Middle frontal gyrus (tissue), 1 donor: Measurements from ENCODE around the gene AGAP2.
"Not testable (repeated sequence)": the region's sequence is repeated elsewhere in the genome, so short reads cannot be mapped to it uniquely, and the experiment has no call there.

Source experiments
- DNase-seq: peaks from one replicate; pipeline ENCODE4 v3.0.0-alpha.2; 2015; ENCODE audit warnings: low spot score; ENCODE audit errors: extremely low spot score

The AGAP2 gene

DNA sequence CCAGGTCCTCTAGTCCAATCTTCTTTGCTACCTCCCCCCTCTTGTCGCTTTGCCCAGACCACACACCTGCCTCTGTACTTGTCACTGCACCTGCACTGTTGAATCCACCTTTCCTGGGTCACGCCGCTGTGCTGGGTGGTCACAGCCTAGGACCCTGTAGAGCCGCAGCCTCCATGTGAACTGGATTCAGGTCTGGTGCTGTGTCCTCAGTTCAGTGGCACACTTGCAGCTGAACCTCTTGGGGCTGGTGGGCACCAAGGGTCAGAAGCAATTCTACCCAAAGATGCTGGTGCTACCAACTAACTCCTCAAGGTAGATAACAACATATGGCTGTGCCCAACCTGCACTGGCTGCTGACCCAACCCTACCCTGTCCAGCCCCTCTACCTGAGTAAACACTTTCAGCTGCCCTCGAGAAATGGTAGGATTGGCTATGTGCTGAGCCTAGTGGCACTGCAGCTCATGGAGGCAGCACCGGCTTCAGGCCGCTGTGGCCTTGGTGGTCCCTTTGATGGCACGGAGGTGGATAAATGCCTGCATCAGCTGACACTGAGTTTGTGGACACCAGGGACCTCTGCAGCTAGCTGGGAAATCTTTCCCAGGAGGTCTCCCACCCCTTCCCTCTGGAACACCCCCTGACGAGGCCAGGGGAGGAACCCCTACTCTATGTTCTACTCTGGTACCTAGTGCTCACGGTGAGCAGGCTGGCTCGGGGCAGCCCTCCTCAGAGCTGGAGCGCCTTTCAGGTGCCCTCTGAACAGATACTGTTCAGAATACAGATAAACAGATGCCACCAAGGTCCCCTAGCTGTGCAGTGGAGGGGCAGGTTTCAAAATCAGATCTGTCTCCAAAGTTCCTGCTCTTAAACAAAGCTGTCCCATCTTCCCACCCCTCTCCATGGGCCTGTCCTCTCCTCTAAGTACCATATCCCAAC is 14.3 kb downstream of the AGAP2 start:
- DNase-seq = no peak

DNA sequence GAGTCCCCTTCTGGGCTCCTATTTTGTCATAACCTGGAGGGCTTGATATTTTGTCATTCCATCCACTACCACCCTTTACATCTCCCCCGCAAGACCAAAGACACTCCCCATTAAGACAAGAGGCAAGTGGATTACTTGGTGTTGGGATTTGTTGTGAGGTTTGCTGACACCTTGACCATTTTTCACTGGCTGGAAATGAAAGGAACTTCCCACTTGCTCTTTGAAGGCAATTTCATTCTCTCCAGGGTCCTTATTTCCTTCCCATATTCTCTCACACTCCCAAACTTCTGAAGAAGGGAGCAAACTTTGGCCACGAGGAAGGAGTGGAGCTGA is 14.9 kb downstream of the AGAP2 start:
- DNase-seq = no peak

DNA sequence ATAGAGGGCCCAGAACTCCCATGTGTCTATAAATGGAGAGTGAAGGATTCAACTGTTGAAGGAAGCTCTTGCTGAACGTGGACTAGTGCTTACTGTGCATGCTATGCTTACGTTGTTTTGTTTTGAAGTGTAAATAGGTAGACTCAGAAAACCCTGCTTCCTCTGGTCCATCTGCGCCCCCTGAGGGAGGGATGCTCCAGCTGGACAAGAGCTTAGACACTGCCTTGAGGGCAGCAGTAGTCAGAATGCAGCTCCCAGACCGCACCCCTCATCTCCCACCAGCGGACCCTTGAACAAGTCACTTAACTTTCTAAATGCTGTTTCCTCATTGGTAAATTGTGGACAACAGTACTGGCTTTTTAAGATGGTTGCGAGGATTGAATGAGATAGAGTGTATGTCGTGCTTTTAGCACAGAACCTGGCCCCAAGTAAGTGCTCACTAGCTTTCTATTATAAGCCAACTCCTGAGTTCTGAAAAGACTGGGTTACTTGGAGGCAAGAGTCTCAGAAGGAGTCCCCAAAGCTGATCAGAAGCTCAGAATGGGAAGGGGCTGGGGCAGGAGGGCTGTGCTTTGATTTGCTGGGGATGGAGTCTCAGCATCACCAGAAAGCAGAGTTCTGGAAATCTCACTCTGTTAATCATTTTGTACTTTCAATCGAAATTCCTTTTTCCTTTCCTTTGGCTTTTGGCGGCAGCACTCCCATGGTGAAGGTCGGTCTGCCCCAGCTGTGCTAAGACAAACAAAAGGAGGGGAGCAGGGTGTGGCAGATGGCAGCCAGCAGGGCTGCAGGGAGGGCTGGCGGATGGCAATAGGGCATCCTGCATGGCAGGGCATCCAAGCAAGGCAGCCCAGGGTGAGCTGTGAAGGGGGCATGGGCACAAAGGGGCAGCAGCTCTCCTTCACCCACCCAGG is 15.6 kb downstream of the AGAP2 start:
- no peak for DNase-seq

DNA sequence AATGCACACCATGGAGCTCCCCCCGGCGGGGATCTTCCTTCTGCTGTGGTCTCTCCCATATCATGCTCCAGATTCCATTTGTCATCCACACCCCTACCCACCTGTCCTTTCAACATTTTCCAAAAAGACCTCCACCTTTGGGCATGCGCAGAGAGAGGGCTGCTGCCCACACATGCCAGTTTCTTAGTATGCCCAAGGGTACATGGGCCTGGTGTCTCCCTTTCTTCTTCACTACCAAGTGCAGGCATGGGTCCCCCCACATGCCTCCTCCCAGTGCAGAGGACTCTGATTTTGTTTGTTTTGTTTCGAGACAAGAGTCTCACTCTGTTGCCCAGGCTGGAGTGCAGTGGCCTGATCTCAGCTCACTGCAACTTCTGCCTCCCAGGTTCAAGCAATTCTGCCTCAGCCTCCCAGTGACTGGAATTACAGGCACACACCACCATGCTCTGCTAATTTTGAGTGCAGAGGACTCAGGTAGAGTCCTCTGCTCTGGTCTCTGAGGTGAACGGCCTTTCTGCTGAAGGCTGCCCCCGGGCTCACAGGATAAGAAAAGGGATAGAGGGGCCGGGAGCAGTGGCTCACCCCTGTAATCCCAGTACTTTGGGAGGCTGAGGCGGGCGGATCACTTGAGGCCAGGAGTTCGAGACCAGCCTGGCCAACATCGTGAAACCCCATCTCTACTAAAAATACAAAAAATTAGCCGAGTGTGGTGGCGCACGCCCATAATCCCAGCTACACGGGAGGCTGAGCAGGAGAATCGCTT is 16.5 kb downstream of the AGAP2 start:
- not testable (repeated sequence) for DNase-seq

DNA sequence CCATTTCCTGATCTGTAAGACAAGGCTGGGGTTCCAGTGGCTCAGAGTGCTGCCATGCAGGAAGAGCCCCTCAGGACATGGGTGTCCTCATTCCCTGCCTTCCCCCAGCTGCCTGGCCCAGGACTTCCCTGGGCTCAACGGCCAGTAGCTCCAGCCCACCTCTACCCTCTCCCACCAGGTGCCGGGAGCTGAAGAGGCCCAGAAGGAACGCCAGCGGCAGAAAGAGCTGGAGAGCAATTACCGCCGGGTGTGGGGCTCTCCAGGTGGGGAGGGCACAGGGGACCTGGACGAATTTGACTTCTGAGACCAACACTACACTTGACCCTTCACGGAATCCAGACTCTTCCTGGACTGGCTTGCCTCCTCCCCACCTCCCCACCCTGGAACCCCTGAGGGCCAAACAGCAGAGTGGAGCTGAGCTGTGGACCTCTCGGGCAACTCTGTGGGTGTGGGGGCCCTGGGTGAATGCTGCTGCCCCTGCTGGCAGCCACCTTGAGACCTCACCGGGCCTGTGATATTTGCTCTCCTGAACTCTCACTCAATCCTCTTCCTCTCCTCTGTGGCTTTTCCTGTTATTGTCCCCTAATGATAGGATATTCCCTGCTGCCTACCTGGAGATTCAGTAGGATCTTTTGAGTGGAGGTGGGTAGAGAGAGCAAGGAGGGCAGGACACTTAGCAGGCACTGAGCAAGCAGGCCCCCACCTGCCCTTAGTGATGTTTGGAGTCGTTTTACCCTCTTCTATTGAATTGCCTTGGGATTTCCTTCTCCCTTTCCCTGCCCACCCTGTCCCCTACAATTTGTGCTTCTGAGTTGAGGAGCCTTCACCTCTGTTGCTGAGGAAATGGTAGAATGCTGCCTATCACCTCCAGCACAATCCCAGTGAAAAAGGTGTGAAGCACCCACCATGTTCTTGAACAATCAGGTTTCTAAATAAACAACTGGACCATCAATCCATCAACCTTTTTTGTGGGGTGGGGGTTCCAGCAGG is 17.6 kb downstream of the AGAP2 start:
- DNase-seq = no peak

DNA sequence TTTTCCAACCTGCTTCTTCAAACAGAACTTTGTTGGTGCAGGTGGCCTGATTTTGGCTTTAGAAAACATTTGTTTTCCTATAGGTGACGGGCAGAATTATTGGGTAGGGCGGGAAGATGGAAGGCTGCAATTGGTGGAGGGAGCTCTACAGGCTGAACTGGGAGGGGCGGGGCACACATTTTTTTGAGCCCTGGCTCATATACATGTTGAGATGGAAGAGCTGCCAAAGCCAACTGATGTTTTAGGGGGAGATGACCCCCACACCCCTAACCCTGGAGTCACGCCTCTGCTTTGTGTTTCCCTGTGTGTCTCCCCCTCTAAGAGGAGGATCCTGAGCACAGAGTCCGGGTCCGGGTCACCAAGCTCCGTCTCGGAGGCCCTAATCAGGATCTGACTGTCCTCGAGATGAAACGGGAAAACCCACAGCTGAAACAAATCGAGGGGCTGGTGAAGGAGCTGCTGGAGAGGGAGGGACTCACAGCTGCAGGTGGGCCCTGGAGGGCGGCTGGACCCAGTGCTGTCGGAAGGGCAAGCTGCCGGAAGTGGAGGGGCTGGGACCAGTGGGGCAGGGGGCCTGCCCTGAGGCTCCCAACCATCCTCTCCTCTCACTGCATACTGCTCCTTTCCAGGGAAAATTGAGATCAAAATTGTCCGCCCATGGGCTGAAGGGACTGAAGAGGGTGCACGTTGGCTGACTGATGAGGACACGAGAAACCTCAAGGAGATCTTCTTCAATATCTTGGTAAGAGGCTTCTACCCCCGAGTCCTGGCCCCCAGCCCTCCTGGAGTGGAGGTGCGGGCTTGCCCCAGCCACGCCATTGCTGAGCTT is 18.6 kb downstream of the AGAP2 start:
- no peak for DNase-seq

DNA sequence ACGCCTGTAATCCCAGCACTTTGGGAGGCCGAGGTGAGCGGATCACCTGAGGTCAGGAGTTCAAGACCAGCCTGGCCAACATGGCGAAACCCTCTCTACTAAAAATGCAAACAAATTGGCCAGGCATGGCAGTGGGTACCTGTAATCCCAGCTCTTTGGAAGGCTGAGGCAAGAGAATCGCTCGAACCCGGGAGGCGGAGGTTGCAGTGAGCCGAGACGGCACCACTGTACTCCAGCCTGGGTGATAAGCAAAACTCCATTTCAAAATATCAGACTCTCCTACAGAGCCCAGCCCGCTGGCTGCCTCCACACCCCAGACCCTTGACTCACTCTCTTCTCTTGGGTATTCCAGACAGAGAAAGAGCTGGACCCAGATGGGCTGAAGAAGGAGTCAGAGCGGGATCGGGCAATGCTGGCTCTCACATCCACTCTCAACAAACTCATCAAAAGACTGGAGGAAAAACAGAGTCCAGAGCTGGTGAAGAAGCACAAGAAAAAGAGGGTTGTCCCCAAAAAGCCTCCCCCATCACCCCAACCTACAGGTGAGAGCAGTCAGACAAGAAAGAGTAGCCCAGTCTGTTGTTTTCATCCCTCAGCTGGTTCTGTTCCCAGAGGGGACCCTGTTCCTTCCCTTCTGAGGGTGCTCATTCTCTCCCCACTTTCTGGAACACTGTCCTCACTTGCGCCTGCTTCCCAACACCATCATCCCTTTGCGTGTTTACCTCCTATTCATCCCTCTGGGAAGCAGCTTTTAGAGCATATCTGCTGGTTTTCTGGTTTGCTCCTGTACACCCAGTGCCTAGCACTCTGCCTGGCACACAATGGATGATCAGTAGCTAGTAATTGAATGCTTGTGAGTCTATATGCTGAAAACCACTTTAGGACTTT is 19.7 kb downstream of the AGAP2 start:
- no peak for DNase-seq

DNA sequence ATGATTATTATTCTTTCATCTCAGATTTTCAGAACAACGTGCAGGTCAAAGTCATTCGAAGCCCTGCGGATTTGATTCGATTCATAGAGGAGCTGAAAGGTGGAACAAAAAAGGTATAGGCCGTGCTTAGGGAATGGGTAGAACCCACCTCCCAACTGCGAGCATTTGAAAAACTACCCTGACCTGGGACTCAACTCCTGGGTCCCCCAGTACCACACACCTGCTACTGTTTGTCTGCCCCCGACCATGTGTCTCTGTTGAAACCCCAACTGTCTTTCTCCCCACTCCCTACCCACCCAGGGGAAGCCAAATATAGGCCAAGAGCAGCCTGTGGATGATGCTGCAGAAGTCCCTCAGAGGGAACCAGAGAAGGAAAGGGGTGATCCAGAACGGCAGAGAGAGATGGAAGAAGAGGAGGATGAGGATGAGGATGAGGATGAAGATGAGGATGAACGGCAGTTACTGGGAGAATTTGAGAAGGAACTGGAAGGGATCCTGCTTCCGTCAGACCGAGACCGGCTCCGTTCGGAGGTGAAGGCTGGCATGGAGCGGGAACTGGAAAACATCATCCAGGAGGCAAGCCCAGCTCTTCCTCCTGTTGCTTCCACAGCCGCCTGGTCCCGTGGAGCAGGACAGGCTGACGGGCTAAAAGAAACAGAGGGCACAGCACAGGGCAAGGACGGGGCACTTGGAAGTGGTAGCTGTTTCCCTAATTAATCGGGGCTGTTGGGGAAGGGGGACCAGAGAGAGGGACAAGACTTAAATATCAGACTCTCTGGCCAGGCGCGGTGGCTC is 20.5 kb downstream of the AGAP2 start:
- no peak for DNase-seq

DNA sequence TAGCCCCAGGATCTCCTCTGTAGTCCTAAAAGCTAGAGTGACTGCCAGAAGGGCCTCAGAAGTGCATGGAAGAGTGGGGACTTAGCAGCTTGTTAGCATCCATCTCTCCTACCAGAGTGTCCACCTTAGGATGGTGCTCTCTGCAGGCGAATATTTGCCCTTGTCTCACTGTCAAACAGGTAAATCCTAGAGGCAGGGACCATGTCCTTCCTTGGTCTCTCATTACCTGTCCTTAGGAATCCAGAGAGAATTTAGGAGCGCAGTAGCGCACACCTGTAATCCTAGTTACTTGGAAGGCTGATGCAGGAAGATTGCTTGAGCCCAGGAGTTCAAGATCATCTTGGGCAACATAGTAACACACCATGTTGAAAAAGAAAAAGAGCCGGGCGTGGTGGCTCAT is 21.4 kb downstream of the AGAP2 start:
- no peak for DNase-seq

DNA sequence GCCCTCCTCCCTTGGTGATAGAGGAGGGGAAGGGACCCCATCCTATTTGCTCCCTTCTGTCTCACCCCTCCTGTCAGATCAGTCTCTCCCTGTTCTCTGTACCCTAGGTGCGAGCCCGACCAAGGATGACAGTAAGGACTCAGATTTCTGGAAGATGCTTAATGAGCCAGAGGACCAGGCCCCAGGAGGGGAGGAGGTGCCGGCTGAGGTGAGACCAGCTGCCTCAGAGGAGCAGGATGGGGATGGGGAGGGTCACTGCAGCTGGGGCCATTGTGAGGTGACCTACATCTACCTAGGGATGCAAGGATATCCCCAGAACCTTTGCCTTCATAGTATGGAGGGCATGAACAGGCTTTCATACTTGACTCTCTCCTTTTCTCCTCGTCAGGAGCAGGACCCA is 22.2 kb downstream of the AGAP2 start:
- no peak for DNase-seq

DNA sequence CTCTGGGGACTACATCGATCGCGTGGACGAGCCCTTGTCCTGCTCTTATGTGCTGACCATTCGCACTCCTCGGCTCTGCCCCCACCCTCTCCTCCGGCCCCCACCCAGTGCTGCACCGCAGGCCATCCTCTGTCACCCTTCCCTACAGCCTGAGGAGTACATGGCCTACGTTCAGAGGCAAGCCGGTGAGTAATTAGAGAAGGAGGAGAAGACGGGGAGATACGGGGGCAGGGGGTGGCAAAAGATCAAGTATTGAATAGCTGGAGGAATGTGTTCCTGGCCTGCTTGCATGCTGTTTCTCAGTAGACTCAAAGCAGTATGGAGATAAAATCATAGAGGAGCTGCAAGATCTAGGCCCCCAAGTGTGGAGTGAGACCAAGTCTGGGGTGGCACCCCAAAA is 22.8 kb downstream of the AGAP2 start:
- DNase-seq = no peak

DNA sequence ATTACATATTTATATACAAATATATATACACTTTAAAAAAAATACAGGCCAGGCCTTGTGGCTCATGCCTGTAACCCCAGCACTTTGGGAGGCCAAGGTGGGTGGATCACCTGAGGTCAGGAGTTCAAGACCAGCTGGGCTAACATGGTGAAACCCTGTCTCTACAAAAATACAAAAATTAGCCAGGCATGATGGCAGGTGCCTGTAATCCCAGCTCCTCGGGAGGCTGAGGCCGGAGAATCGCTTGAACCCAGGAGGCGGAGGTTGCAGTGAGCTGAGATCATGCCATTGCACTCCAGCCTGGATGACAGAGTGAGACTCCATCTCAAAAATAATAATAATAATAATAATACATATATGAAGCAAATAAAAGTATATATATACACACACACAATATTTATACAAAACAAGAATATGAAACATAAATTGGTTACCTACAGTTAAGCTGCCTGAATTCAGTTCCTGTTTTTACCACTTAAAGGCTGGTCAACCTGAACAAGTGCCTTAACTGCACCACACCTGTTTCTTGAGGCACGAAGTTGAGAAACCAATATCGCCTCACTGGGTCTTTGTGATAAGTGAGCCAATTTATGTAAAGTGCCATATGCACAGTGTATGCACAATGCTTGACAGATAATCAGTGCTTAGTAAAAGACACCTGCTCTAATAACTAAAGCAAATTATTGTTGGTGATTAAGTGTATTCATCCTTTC is 23.4 kb downstream of the AGAP2 start:
- not testable (repeated sequence) for DNase-seq

DNA sequence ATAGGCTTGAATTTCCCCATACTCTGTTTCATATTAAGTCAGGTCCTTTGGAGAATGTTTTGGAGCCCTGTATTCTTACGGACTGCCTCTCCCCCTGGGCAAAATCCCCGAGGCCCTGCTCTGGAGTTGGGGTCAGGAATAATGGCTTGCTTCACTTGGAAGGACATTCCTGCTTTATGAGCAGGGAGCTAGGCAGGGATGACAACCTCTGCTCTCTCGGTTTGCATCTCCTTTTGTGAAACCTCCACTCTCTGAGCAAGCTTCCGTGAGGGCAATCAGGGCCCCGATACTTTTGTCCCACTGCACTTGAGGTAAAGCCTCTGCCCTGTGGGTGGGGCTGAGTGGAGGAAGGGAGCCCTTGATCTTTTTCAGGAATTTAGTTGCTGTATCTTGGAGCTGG is 25.3 kb downstream of the AGAP2 start:
- DNase-seq = no peak

DNA sequence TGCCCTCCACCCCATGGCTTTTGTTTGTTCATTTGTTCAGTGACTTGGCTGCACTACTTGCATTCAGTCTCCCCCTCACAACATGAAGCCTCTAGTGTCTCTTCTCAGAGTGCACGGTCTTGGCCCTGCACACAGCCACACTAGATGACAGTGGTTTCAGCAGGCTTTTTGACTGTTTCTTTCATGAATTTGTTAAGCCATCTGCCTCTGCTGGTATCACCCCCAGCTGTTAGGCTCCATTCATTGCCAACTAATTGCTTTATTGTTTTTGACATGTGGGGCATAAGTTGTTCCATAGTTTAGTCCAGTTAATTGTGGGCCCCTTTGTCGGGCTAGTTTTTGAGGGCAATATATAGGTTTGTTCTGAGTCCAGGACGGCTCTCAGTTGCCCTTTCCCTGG is 25.8 kb downstream of the AGAP2 start:
- DNase-seq = no peak

DNA sequence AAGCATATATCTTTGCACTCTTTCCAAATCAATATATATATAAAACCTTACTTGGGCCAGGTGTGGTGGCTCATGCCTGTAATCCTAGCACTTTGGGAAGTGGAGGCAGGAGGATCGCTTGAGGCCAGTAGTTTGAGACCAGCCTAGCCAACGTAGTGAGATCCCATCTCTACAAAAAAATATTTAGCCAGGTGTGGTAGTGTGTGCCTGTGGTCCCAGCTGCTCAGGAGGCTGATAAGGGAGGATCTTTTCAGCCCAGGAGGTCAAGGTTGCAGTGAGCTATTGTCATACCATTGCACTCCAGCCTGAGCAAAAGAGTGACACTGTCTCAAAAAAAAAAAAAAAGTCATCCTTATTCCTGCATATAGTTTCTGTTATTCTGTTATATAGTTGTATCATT is 30.2 kb downstream of the AGAP2 start:
- no peak for DNase-seq

DNA sequence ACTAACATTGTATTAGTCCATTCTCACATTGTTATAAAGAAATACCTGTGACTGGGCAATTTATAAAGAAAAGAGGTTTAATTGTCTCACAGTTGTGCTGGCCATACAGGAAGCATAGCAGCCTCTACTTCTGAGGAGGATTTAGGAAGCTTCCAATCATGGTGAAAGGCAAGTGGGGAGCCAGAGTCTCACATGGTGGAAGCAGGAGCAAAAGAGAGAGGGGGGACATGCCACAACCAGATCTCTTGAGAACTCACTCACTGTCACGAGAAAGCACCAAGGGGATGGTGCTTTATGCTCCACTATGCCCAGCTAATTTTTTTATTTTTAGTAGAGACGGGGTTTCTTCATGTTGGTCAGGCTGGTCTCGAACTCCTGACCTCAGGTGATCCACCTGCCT is 31.3 kb downstream of the AGAP2 start:
- no peak for DNase-seq

DNA sequence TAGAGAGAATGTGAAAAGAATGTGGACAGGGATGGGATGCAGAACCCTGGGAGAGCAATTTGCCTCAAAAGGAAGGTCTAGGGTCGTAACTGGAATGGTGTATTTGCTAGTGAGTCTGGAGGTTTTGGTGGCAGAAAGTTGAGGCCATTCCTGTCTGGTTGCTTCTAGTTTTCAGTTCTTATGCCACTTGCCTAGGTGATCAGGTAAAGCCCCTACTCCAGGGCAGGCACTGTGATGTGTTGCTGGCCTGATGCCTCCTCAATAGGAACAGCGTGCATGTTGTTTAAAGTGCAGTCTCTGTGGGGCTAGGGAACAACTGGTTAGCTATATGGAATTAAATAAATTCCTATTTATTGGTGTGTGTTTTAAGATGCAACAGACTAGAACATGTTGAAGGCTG is 38.2 kb downstream of the AGAP2 start:
- no peak for DNase-seq
